ENCODE measurements around the gene COMMD3. TPM values are rescaled to one million over a fixed set of nuclear protein-coding genes. Genes with fewer than 3 reads are reported as not detected.

The COMMD3 gene
- total RNA-seq, 2 donors from 2014 or later: 52.6 to 57.6 TPM

- intact Hi-C loops (cut with DNase I): loop anchor here in 1 of 2 donors (5.0 kb wide), 1 partner anchor 66 kb away; no protein-coding TSS in a partner anchor
Observed at GRCh38 chr10:22317771-22318565, 1.8 kb downstream of the COMMD3 start.

GRCh38 chr10:22318772-22319171, 2.6 kb downstream of the COMMD3 start:
- DNase-seq (ENCODE audit: low spot score): no peak
- intact Hi-C loops (cut with DNase I): loop anchor here in 1 of 2 donors (5.0 kb wide), 1 partner anchor 66 kb away; no protein-coding TSS in a partner anchor

More at GRCh38 chr10:22317771-22318565, 1.8 kb downstream of the COMMD3 start:
- DNase-seq (ENCODE audit: low spot score): no peak

GRCh38 chr10:22319547-22319979, 3.4 kb downstream of the COMMD3 start:
- DNase-seq (ENCODE audit: low spot score): no peak
- intact Hi-C loops (cut with DNase I): loop anchor here in 1 of 2 donors (5.0 kb wide), 1 partner anchor 67 kb away; no protein-coding TSS in a partner anchor

GRCh38 chr10:22319980-22320558, 3.9 kb downstream of the COMMD3 start:
- DNase-seq (ENCODE audit: low spot score): no peak
- intact Hi-C loops (cut with DNase I): loop anchor here in 1 of 2 donors (5.0 kb wide), 1 partner anchor 68 kb away; no protein-coding TSS in a partner anchor

GRCh38 chr10:22320591-22321155, 4.5 kb downstream of the COMMD3 start, which contains the start of gene BMI1:
Gene BMI1, plus strand, starts transcription at chr10:22321099. Its CDS starts 5,351 bp downstream, at chr10:22326450.
- DNase-seq (ENCODE audit: low spot score): peak; percentile 91
- intact Hi-C loops (cut with DNase I): no loop called here

GRCh38 chr10:22321156-22321923, 5.2 kb downstream of the COMMD3 start:
- peak; percentile 87 for DNase-seq (ENCODE audit: low spot score)
- intact Hi-C loops (cut with DNase I): no loop called here

GRCh38 chr10:22321924-22322640, 5.9 kb downstream of the COMMD3 start:
- DNase-seq (ENCODE audit: low spot score): peak; percentile 83
- intact Hi-C loops (cut with DNase I): no loop called here

- DNase-seq (ENCODE audit: low spot score): no peak
- intact Hi-C loops (cut with DNase I): no loop called here
Observed at GRCh38 chr10:22322641-22323160, 6.5 kb downstream of the COMMD3 start.

- DNase-seq (ENCODE audit: low spot score): no peak
- intact Hi-C loops (cut with DNase I): no loop called here
Observed at GRCh38 chr10:22323538-22324305, 7.5 kb downstream of the COMMD3 start.

GRCh38 chr10:22324413-22324812, 8.2 kb downstream of the COMMD3 start:
- intact Hi-C loops (cut with DNase I): no loop called here
- no peak for DNase-seq (ENCODE audit: low spot score)

- no peak for DNase-seq (ENCODE audit: low spot score)
- intact Hi-C loops (cut with DNase I): no loop called here
Observed at GRCh38 chr10:22324893-22325271, 8.7 kb downstream of the COMMD3 start.

- intact Hi-C loops (cut with DNase I): loop anchor here in 1 of 2 donors (1.0 kb wide), 1 partner anchor 16 kb away; no protein-coding TSS in a partner anchor
- peak; percentile 93 for DNase-seq (ENCODE audit: low spot score)
Observed at GRCh38 chr10:22325272-22326144, 9.3 kb downstream of the COMMD3 start.

GRCh38 chr10:22326145-22326702, 10.0 kb downstream of the COMMD3 start:
- intact Hi-C loops (cut with DNase I): loop anchor here in 1 of 2 donors (1.0 kb wide), 1 partner anchor 15 kb away; no protein-coding TSS in a partner anchor
- no peak for DNase-seq (ENCODE audit: low spot score)

- intact Hi-C loops (cut with DNase I): no loop called here
- DNase-seq (ENCODE audit: low spot score): no peak
Observed at GRCh38 chr10:22329150-22329549, 13.0 kb downstream of the COMMD3 start.

GRCh38 chr10:22332116-22332692, 16.0 kb downstream of the COMMD3 start:
- no peak for DNase-seq (ENCODE audit: low spot score)
- intact Hi-C loops (cut with DNase I): no loop called here

All from posterior vena cava (tissue), 2 donors.